HCT116 (cell line): ENCODE measurements around the gene LRFN3. TPM values are rescaled to one million over a fixed set of nuclear protein-coding genes. Genes with fewer than 3 reads are reported as not detected.

ENCODE experiments used
- ATAC-seq: fragments of 200-7000 bp; cut with Tn5 transposase; 2 replicates; pipeline ENCODE4 v1.9.1; 2020; ENCODE audit warnings: mild to moderate bottlenecking, moderate library complexity
- BruUV-seq: library from RNA; stranded (reverse); fragments of 400-500 nt; replicated peaks from 2 replicates; lab custom pipeline; 2021; lab: Mats Ljungman, UMichigan
- CTCF ChIA-PET: fragments of 300-600 bp; sonication (Branson Sonifier 250); formaldehyde crosslinking; loops from one replicate; lab custom pipeline; 2021; ENCODE audit warnings: antibody characterized with exemption; lab: Charles Lee
- POLR2A ChIA-PET: fragments of 300-600, 350-600 bp; sonication (Branson Sonifier 250); formaldehyde crosslinking; loops from one replicate; lab custom pipeline; 2021; ENCODE audit warnings: antibody characterized with exemption; lab: Charles Lee
- RAD21 ChIA-PET, 2 experiments: fragments of 300-600 bp; sonication (Branson Sonifier 250); formaldehyde crosslinking; loops; one replicate each; lab custom pipeline; 2023; ENCODE audit warnings: low total read pairs in 2 of 2; ENCODE audit not compliant: uncharacterized antibody in 2 of 2, unreplicated experiment in 2 of 2, low non-redundant PET in 1 of 2; lab: Charles Lee
- DNase-seq: peaks from one replicate; pipeline ENCODE4 v3.0.0-alpha.2; 2010; ENCODE audit warnings: low read depth, low spot score
- H2AFZ ChIP-seq: fragments of 200-600 bp; shearing (Covaris generic), sonication (generic); 2 replicates; pipeline ENCODE4 v1.6.1; 2017; ENCODE audit warnings: low read depth, mixed run types, mixed read lengths, antibody characterized with exemption, low read length; ENCODE audit not compliant: poor library complexity, severe bottlenecking
- H3K27ac ChIP-seq: 2 replicates; pipeline ENCODE4 v1.5.1; 2012; ENCODE audit warnings: low read depth, low read length
- H3K27me3 ChIP-seq: fragments of 200-600 bp; sonication (generic); 2 replicates; pipeline ENCODE4 v1.6.1; 2016; ENCODE audit warnings: mixed run types, low read length, mixed read lengths; ENCODE audit not compliant: insufficient read depth
- H3K36me3 ChIP-seq, 2 experiments: fragments of 200-500 bp in 1 of 2; fragments of 200-600 bp in 1 of 2; sonication (Bioruptor generic) in 1 of 2; sonication (generic) in 1 of 2; 2 replicates each; pipeline versions ENCODE4 v1.5.1 to v1.6.1; 2014 to 2016; ENCODE audit warnings: low read length in 2 of 2, inconsistent platforms in 1 of 2, mixed read lengths in 1 of 2, mixed run types in 1 of 2; ENCODE audit not compliant: insufficient read depth in 2 of 2, control insufficient read depth in 1 of 2
- H3K4me1 ChIP-seq, 2 experiments: fragments of 200-600 bp in 1 of 2; sonication (generic) in 1 of 2; 2 replicates each; pipeline versions ENCODE4 v1.5.1 to v1.6.1; 2012 to 2017; ENCODE audit warnings: low read length in 2 of 2, inconsistent platforms in 1 of 2, mild to moderate bottlenecking in 1 of 2, mixed read lengths in 1 of 2, mixed run types in 1 of 2, moderate library complexity in 1 of 2; ENCODE audit not compliant: insufficient read depth in 2 of 2, control insufficient read depth in 1 of 2
- H3K4me2 ChIP-seq: fragments of 200-600 bp; sonication (generic); 2 replicates; pipeline ENCODE4 v1.6.1; 2017; ENCODE audit warnings: mixed run types, low read length, mixed read lengths
- H3K4me3 ChIP-seq, 2 experiments: fragments of 200-600 bp in 1 of 2; sonication (generic) in 1 of 2; replicated peaks in 1 of 2; 2 replicates each; pipeline ENCODE4 v1.5.1; 2011 to 2016; ENCODE audit warnings: low read length in 2 of 2, control low read depth in 1 of 2, low read depth in 1 of 2, mild to moderate bottlenecking in 1 of 2, mixed read lengths in 1 of 2, mixed run types in 1 of 2
- H3K79me2 ChIP-seq: fragments of 200-600 bp; sonication (generic); 2 replicates; pipeline ENCODE4 v1.6.1; 2017; ENCODE audit warnings: mild to moderate bottlenecking, mixed run types, low read length, moderate library complexity, mixed read lengths; ENCODE audit not compliant: insufficient read depth
- H3K9ac ChIP-seq: fragments of 200-600 bp; sonication (generic); 2 replicates; pipeline ENCODE4 v1.6.1; 2016; ENCODE audit warnings: low read length, mixed read lengths
- H3K9me2 ChIP-seq: fragments of 200-600 bp; sonication (generic), shearing (Covaris generic); 2 replicates; pipeline ENCODE4 v1.6.1; 2017; ENCODE audit warnings: mixed run types, mild to moderate bottlenecking, moderate library complexity; ENCODE audit not compliant: insufficient read depth
- H3K9me3 ChIP-seq, 2 experiments: fragments of 200-500 bp in 1 of 2; fragments of 200-600 bp in 1 of 2; sonication (Bioruptor generic) in 1 of 2; sonication (generic) in 1 of 2; 2 replicates each; pipeline ENCODE4 v1.6.1; 2014 to 2017; ENCODE audit warnings: low read length in 2 of 2, mixed read lengths in 2 of 2, inconsistent platforms in 1 of 2, low read depth in 1 of 2, mild to moderate bottlenecking in 1 of 2, mixed run types in 1 of 2, moderate library complexity in 1 of 2; ENCODE audit not compliant: control insufficient read depth in 1 of 2, insufficient read depth in 1 of 2
- H4K20me1 ChIP-seq: fragments of 200-600 bp; sonication (generic), shearing (Covaris generic); 2 replicates; pipeline ENCODE4 v1.6.1; 2017; ENCODE audit warnings: mixed run types, mild to moderate bottlenecking, moderate library complexity; ENCODE audit not compliant: insufficient read depth
- CTCF ChIP-seq, 3 experiments: fragments of 200-600 bp in 1 of 3; sonication (generic) in 1 of 3; IDR thresholded peaks in 2 of 3; conservative IDR thresholded peaks in 1 of 3; 2 replicates each; pipeline ENCODE4 v1.5.1; 2012 to 2017; ENCODE audit warnings: low read depth in 2 of 3, low read length in 2 of 3, antibody characterized with exemption in 1 of 3, borderline replicate concordance in 1 of 3, control low read depth in 1 of 3, mild to moderate bottlenecking in 1 of 3, mixed read lengths in 1 of 3, mixed run types in 1 of 3, moderate library complexity in 1 of 3; ENCODE audit not compliant: insufficient read depth in 1 of 3
- EZH2 ChIP-seq: fragments of 200-600 bp; sonication (generic); IDR thresholded peaks from 2 replicates; pipeline ENCODE4 v1.6.1; 2017; ENCODE audit warnings: antibody characterized with exemption, mixed run types
- JUND ChIP-seq: IDR thresholded peaks from 2 replicates; pipeline ENCODE4 v1.6.1; 2012
- POLR2A ChIP-seq: IDR thresholded peaks from 2 replicates; pipeline ENCODE4 v1.7.0; 2011; ENCODE audit warnings: borderline replicate concordance; ENCODE audit not compliant: insufficient read depth, insufficient read length; ENCODE audit errors: extremely low read depth
- POLR2AphosphoS5 ChIP-seq: IDR thresholded peaks from 2 replicates; pipeline ENCODE4 v1.6.1; 2011; ENCODE audit warnings: mild to moderate bottlenecking, low read depth, low read length, moderate library complexity
- RAD21 ChIP-seq: IDR thresholded peaks from 2 replicates; pipeline ENCODE4 v1.6.1; 2012; ENCODE audit warnings: low read depth, mild to moderate bottlenecking
- REST ChIP-seq: IDR thresholded peaks from 2 replicates; pipeline ENCODE4 v1.6.1; 2012; ENCODE audit warnings: low read depth
- ZBTB33 ChIP-seq: IDR thresholded peaks from 2 replicates; pipeline ENCODE4 v1.6.1; 2011; ENCODE audit warnings: mild to moderate bottlenecking, low read length, moderate library complexity; ENCODE audit not compliant: insufficient replicate concordance; ENCODE audit errors: extremely low read depth
- ZFX ChIP-seq: fragments of 450-650 bp; IDR thresholded peaks from 2 replicates; pipeline ENCODE4 v1.6.1; 2017
- intact Hi-C: fragments of 100-400 bp; cut with micrococcal nuclease; formaldehyde crosslinking; loops from 2 replicates; pipeline ENCODE4 v1.10.0; 2022
- total RNA-seq: library from RNA; stranded (reverse); gene quantifications from one replicate; pipeline ENCODE4 v1.2.1, GENCODE V29; 2021; ENCODE audit not compliant: unreplicated experiment

The LRFN3 gene
- total RNA-seq, 1 experiment from 2014 or later, result 18.8 TPM

DNA sequence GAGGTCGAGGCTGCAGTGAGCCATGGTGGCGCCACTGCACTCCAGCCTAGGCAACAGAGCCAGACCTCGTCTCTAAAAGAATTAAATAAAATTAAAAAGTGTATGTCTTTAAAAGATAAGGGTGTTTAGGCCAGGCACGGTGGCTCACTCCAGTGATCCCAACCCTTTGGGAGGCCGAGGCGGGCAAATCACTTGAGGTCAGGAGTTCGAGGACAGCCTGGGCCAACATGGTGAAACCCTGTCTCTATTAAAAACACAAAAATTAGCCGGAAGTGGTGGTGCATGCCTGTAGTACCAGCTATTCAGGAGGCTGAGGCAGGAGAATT is 51.4 kb downstream of the LRFN3 start (continued):
- TF ChIP-seq POLR2AphosphoS5 (no peak), ZBTB33 (no peak), ZFX (no peak), POLR2A (no peak), EZH2 (no peak)

- DNase-seq, result no peak
- Histone ChIP-seq H3K9ac (no peak overlapping the region), H3K9me2 (no peaks in the 10 kb centered on the region), H3K36me3 (no peaks in the 10 kb centered on the region), H4K20me1 (no peaks in the 10 kb centered on the region), H3K79me2 (no peaks in the 10 kb centered on the region), H3K9me3 (no peaks in the 10 kb centered on the region), H3K4me1 (peaks cover 9 to 19% of the 10 kb centered on the region in 2 experiments; a peak in 3 of 4 replicates), H3K4me3 (no peak overlapping the region), H3K27me3 (no peaks in the 10 kb centered on the region), H3K4me2 (no peak overlapping the region), H2AFZ (no peak overlapping the region), H3K27ac (no peak overlapping the region)
- CTCF ChIA-PET, result no interaction called here
- RAD21 ChIA-PET, result no interaction called here
- intact Hi-C loops, result no loop called here
- TF ChIP-seq JUND (no peak), ZBTB33 (no peak), REST (no peak), RAD21 (no peak), CTCF (IDR thresholded peaks at IDR 0.05 in 2 of 3, conservative IDR thresholded peaks at IDR 0.05 in 1 of 3; ENCODE audit: borderline replicate concordance in 1 of 3, insufficient read depth in 1 of 3, low read depth in 2 of 3, low read length in 2 of 3) (no peak), ZFX (no peak), POLR2A (no peak)
- BruUV-seq, result no TSS peak
- no peak for ATAC-seq
- POLR2A ChIA-PET, result no interaction called here
These were observed 52.6 kb downstream of the LRFN3 start for GRCh38 chr19:35988824-35989223.
